A204.1 (cell line): Measurements from ENCODE around the gene KRT26.
"Not testable (repeated sequence)": the region's sequence is repeated elsewhere in the genome, so short reads cannot be mapped to it uniquely, and the experiment has no call there.

Experiments used
- FAIRE-seq: peaks from 2 replicates; lab custom pipeline; 2012; peaks lifted over from hg19 to GRCh38; lab: Jason Lieb, UNC

Gene KRT26, protein sequence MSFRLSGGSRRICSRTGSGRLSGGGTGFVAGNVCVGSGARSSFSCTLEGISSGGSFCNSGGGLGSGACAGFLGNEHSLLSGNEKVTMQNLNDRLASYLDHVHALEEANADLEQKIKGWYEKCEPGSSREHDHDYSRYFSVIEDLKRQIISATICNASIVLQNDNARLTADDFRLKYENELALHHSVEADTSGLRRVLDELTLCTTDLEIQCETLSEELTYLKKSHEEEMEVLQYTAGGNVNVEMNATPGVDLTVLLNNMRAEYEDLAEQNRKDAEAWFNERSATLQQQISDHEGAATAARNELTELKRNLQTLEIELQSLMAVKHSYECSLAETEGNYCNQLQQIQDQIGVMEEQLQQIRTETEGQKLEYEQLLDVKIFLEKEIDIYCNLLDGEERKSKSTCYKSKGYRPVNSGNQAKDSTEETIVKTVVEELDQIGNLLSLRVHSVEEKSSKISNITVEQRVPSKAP

GRCh38 chr17:40772101-40772500 is at the start of gene KRT26:
Gene KRT26 (minus strand): TSS chr17:40772201. CDS start chr17:40772113, 88 bp downstream.
- FAIRE-seq, result no peak

DNA sequence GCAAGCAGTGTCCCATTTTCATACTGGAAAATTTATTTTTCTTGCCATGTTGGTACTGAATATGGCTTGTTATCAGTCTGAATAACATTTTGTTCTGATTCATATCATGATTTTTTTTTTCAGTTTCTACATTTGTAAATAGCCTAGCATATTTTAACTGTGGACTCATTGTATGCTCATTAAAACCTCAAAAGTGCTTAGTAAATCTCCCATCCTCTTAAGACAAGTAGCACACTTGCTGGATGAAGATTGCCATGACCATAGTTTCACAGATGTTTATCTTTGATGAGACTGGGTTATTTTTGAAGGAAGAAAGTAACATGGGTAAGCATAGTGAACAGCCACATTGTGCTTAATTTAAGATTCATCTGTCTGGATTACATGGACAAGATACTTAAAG is 49.5 kb upstream of the KRT26 start:
- no peak for FAIRE-seq

DNA sequence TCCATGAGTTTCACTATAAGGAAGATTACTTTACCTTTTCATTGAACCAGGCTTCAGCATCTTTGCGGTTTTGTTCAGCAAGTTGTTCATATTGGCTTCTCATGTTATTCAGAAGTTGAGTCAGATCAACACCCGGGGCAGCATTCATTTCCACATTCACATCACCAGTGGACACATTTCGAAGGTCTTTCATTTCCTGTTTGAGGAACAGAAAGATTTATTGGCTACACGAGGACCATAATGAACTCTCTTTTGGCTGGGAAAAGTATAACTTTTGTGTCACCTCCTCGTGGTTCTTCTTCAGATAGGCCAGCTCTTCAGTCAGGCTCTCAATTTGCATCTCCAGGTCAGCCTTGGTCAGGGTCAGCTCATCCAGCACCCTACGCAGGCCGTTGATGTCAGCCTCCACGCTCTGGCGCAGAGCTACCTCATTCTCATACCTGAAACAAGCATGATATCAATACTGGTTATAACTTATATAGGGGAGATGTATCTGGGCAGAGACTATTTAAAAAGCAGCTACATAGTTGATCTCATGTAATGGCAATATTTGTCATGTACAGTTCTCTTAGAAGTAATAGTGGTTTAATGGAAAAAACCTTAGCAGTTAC is 48.3 kb upstream of the KRT26 start:
- no peak for FAIRE-seq

GRCh38 chr17:40819528-40820125 is 47.6 kb upstream of the KRT26 start:
- no peak for FAIRE-seq

DNA sequence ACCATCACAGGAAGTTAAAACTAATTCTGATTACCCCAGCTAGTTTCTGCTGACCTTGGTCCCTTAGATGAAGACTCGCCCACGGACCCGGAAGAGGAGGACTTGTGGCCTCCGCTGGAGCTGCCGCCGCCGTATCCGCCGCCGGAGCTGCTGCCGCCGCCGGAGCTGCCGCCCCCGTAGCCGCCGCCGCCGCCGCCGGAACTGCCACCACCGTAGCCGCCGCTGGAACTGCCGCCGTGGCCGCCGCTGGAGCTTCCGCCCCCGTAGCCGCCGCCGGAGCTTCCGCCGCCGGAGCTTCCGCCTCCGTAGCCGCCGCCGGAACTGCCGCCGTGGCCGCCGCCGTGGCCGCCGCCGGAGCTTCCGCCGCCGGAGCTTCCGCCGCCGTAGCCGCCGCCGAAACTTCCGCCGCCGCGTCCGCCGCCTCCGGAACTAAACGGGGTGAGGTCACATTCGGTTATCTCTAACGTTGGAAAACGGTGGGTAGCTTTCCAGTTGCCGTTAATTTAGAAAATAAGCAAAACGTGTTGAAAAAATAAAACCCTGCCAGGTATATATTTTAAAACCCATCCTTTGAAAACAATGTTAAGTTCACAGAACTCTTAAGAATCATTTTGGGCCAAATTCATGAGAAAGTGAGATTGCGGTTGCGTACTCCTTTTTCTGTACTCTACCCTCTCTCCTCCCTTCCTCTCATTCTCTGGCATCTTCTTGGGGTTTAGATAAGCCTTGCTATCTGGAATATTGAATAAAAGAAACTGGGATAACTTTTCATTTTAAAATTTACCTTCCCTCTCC is 46.9 kb upstream of the KRT26 start:
- FAIRE-seq, result no peak

DNA sequence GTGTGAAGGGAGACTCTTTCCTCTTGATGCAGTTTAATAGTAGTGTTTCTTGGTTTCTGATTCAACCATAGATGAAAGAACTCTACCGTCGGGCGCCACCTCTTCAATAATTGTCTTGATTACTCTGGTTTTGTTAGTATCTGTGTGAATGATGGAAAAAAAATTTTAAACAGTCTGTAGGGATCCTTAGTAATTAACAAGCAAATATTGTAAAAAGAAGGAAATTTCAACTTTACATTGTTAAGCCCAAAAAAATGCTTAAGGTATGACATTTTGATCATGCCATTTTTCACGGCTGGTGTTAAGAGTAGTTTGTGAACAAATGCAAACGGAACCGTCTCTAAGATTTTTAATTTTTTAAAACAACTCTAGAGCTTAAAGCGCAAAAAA is 46.3 kb upstream of the KRT26 start:
- FAIRE-seq, result no peak

DNA sequence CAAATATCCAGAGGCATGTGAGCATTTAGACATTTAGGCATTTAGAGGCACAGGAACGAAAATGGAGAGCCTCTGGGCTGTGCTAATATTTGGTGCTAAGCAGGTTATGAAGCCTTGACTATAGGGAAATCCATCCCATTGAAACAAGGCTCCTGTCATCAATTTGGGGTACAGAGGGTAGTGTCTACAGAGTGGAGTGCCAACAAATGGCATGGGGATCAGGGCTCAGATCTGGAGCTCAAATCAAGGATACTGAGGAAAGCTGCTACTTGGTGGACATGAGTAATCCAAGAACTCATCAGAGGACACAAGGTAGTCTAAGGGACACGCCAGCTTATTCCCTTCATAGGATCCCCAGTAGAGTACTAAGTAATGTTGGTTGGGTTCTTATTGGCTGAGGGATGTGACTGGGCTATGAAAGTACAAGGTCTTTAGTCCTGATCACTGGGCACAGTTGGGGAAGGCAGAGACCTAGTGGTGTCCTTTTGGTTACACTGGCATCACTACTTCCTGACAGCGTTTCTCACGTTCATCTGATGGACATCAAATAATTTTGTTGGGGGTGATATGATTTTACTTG is 45.2 kb upstream of the KRT26 start:
- no peak for FAIRE-seq

DNA sequence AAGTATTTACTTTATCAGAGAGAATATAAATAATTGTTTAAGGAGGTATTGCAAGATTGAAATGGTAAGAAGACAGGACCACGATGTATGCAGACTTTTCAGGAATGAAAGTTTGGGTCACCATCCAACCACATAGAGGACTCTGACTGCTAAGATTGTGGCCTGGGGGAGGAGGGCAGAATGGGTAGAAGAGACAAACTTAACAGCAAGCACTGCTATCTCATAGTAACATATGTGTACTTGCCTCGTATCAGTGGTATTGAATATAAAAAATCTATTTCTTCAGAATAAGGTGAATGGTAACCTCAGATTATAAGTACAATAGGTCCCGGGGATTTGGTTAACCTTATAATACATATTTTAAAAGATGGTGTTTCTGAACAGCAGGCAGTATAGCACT is 44.6 kb upstream of the KRT26 start:
- FAIRE-seq, result no peak

DNA sequence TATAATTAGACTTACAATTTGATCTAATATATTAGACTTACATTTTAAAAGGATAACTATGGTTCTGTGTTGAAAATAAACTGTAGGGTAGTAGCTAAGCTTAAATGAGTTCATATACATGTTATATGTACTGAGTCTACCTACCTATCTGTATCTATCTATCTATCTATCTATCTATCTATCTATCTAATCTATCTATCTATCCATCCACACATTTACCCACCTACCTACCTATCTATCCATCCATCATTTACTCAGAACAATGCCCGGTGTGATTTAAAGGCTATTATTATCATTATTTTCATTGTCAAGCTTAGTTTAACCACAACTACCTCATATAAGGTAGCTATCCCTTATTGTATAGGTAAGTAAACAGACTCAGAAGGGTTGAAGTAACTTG is 43.4 kb upstream of the KRT26 start:
- FAIRE-seq, result no peak

DNA sequence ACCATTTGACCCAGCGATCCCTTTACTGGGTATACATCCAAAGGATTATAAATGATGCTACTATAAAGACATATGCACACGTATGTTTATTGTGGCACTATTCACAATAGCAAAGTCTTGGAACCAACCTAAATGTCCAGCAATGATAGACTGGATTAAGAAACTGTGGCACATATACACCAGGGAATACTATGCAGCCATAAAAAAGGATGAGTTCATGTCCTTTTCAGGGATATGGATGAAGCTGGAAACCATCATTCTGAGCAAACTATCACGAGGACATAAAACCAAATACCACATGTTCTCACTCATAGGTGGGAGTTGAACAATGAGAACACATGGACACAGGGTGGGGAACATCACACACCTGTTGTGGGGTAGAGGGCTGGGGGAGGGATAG is 42.7 kb upstream of the KRT26 start:
- FAIRE-seq, result not testable (repeated sequence)

DNA sequence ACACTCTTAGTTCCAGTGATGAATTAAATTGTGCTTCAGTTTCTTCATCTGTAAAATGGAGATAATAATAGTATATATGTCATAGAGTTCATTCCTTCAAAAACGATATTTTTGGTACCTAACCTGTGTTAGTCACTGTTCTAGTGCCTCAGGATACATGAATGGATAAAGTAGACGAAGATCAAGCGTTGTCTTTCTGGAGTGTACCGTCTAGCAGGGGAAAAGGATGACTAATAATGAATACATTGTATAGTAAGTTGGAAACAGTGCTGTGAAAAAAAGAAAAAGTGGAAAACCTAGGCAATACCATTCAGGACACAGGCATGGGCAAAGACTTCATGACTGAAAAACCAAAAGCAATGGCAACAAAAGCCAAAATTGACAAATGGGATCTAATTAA is 41.8 kb upstream of the KRT26 start:
- FAIRE-seq, result no peak

GRCh38 chr17:40812639-40813038 is 40.6 kb upstream of the KRT26 start:
- FAIRE-seq, result no peak

- FAIRE-seq, result no peak
Measured at GRCh38 chr17:40810494-40810893, 38.5 kb upstream of the KRT26 start.

- FAIRE-seq, result no peak
Measured at GRCh38 chr17:40809721-40810421, 37.9 kb upstream of the KRT26 start.

DNA sequence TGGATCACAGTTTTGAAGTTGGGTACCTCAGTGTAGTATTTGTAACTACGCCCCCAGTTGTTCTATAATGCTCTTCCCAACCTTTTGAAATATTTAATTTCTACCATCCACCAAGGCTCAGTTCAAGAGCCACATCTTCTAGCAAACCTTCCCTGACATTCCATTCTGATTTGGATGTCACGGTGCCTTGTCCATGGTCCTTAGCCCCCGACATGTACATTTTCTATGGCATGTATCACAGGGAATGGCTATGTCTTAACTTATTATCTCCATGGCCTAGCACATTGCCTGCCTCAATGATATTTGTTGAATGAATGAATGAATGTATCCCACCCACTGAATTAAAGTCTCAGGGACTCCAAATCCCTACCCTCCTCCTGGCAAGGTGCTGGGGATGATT is 34.1 kb upstream of the KRT26 start:
- FAIRE-seq, result no peak

DNA sequence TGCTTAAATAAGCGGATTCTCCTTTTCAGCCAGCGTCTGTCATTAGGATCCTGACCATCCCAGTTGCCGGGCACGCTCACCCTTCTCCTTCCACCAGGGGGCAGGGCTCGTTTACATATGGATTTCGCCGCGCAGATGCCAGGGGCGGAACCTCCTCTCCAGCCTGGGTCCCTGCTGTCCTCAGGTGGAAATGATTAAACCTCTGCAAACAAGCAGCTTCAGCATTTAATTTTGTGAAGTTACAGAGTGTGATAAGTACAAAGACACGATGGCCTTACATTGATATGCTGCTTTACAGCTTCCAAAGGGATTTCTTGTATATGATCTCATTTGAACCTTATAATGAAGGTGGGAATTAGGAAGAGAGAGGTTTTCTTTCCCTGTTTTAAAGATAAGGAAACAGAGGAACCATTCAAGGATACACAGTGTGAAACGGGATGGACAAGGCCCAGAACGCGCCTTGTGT is 31.6 kb upstream of the KRT26 start:
- no peak for FAIRE-seq

DNA sequence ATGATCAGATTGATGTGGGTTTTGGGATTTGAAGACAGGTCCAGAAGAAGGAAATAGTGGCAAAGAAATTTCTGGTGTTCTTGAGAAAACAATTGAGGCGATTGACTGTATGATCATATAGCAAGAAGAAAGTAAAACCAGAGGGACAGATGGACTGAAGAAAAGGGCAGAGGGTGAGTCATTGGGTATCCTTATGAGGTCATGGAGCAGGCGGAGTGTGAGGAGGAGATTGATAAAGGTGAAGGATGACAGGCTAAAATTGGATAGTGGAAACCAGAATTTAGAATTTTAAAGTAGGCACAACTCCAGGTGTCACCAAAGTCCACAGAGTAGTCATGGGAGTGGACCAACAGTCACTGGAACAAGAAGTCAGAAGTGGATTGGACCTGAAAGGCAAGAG is 29.2 kb upstream of the KRT26 start:
- FAIRE-seq, result no peak

GRCh38 chr17:40800381-40800780 is 28.4 kb upstream of the KRT26 start:
- no peak for FAIRE-seq

DNA sequence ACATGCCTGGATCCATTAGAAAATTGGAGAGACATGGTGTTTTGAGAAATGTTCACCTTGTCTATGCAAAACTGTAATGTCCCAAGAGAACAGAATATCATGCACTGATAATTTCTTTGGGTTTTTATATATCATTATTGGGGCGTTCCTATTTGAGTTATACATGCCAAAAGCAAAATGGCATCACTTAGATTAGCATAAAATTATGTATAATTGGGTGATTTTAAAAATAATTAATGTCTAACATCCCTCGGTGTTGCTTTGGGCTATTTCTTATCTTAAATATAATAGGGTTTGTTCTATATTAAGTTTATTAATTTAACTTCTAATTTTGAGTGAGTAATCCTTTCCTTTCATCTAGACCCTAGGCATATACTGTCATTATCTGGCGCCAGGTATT is 27.9 kb upstream of the KRT26 start, which contains the start of gene KRT28:
Gene KRT28 (minus strand): TSS at position 101 of the 400 bp plus-strand sequence. CDS start 66 bp downstream, at position 35.
- FAIRE-seq, result no peak

- FAIRE-seq, result no peak
Measured at GRCh38 chr17:40796846-40797245, 24.8 kb upstream of the KRT26 start.

GRCh38 chr17:40795019-40795667 is 23.1 kb upstream of the KRT26 start:
- no peak for FAIRE-seq
